K562 (cell line): Measurements from ENCODE around the gene HMGN1. TPM values are rescaled to one million over a fixed set of nuclear protein-coding genes. Genes with fewer than 3 reads are reported as not detected.

Experiments used
- ATAC-seq: fragments of 200-7000 bp; cut with Tn5 transposase; 3 replicates; pipeline ENCODE4 v1.9.1; 2020; ENCODE audit warnings: moderate library complexity
- BruUV-seq: library from RNA; stranded (reverse); fragments of 400-500 nt; replicated peaks from 2 replicates; lab custom pipeline; 2021; lab: Mats Ljungman, UMichigan
- CTCF ChIA-PET: fragments of 300-600 bp; formaldehyde crosslinking; extraction: SDS; loops from one replicate; lab custom pipeline; 2021; ENCODE audit warnings: low intra/inter-chr PET ratio; lab: Yijun Ruan, JAX
- POLR2A ChIA-PET: fragments of 300-600, 350-650 bp; sonication (Branson Sonifier 250); formaldehyde crosslinking; extraction: SDS; loops from one replicate; lab custom pipeline; 2021; ENCODE audit warnings: antibody characterized with exemption, inconsistent platforms; lab: Yijun Ruan, JAX
- DNase-seq, 4 experiments: peaks; one replicate each; pipeline versions ENCODE4 v3.0.0 to v3.0.0-alpha.2; 2011 to 2018; ENCODE audit warnings: low spot score in 3 of 4, mixed read lengths in 3 of 4; ENCODE audit errors: extremely low read depth in 1 of 4
- FAIRE-seq: peaks from 2 replicates; lab custom pipeline; 2011; peaks lifted over from hg19 to GRCh38; lab: Jason Lieb, UNC
- H2AFZ ChIP-seq: 2 replicates; pipeline ENCODE4 v1.6.0; 2011; ENCODE audit warnings: low read depth, low read length, control low read depth, inconsistent platforms
- H3K27ac ChIP-seq: fragments of 200-600 bp; 3 replicates; pipeline ENCODE4 v1.8.0; 2011; ENCODE audit warnings: low read depth, mild to moderate bottlenecking, control low read depth, inconsistent platforms, low read length, moderate library complexity, mixed read lengths; ENCODE audit errors: extremely low read depth
- H3K27me3 ChIP-seq, 2 experiments: fragments of 300-600 bp in 1 of 2; 2 replicates in 1 of 2; 3 replicates in 1 of 2; pipeline versions ENCODE4 v1.6.0 to v1.8.0; 2011; ENCODE audit warnings: inconsistent platforms in 2 of 2, low read length in 2 of 2, mild to moderate bottlenecking in 1 of 2, mixed read lengths in 1 of 2, moderate library complexity in 1 of 2; ENCODE audit not compliant: control insufficient read depth in 2 of 2, insufficient read depth in 2 of 2
- H3K36me3 ChIP-seq: fragments of 300-600 bp; 3 replicates; pipeline ENCODE4 v1.8.0; 2011; ENCODE audit warnings: mild to moderate bottlenecking, low read length, inconsistent platforms; ENCODE audit not compliant: control insufficient read depth, insufficient read depth
- H3K4me1 ChIP-seq, 2 experiments: fragments of 200-600 bp in 1 of 2; replicated peaks in 1 of 2; 2 replicates in 1 of 2; 3 replicates in 1 of 2; pipeline versions ENCODE4 v1.5.1 to v1.8.0; 2011; ENCODE audit warnings: inconsistent platforms in 2 of 2, low read length in 2 of 2, mild to moderate bottlenecking in 1 of 2, mixed read lengths in 1 of 2, moderate library complexity in 1 of 2; ENCODE audit not compliant: control insufficient read depth in 2 of 2, insufficient read depth in 2 of 2
- H3K4me2 ChIP-seq: 2 replicates; pipeline ENCODE4 v1.6.1; 2011; ENCODE audit warnings: low read length, control low read depth, inconsistent platforms, mixed read lengths; ENCODE audit not compliant: insufficient read depth
- H3K4me3 ChIP-seq: fragments of 200-600 bp; sonication (generic), shearing (Covaris generic); 2 replicates; pipeline ENCODE4 v1.5.1; 2016; ENCODE audit warnings: control low read depth, inconsistent platforms
- H3K79me2 ChIP-seq: fragments of 200-600 bp; 3 replicates; pipeline ENCODE4 v1.8.0; 2011; ENCODE audit warnings: low read length, inconsistent platforms; ENCODE audit not compliant: control insufficient read depth, insufficient read depth
- H3K9ac ChIP-seq, 2 experiments: 2 replicates each; pipeline versions ENCODE4 v1.6.0 to v1.6.1; 2011; ENCODE audit warnings: low read depth in 2 of 2, low read length in 2 of 2, control low read depth in 1 of 2, inconsistent platforms in 1 of 2, mild to moderate bottlenecking in 1 of 2, mixed read lengths in 1 of 2; ENCODE audit not compliant: insufficient read depth in 1 of 2
- H3K9me1 ChIP-seq: one replicate; pipeline ENCODE4 v1.6.0; 2011; ENCODE audit warnings: inconsistent platforms, mild to moderate bottlenecking, low read length, moderate library complexity; ENCODE audit not compliant: control insufficient read depth, insufficient read depth
- H3K9me3 ChIP-seq: replicated peaks from 2 replicates; pipeline ENCODE4 v1.5.1; 2011; ENCODE audit warnings: low read depth, low read length, inconsistent platforms; ENCODE audit not compliant: control insufficient read depth, insufficient read depth
- H4K20me1 ChIP-seq: replicated peaks from 2 replicates; pipeline ENCODE4 v1.6.1; 2011; ENCODE audit warnings: low read length, inconsistent platforms, mixed read lengths; ENCODE audit not compliant: control insufficient read depth, insufficient read depth
- JUNB ChIP-seq: fragments of 450-650 bp; formaldehyde crosslinking; conservative IDR thresholded peaks from 2 replicates; pipeline ENCODE4 v1.4.0; 2020; ENCODE audit warnings: mild to moderate bottlenecking
- ZNF316 ChIP-seq: fragments of 450-650 bp; IDR thresholded peaks from 2 replicates; pipeline ENCODE4 v1.6.1; 2016
- ZNF77 ChIP-seq: fragments of 250-450 bp; sonication (Bioruptor Pico); IDR thresholded peaks from 2 replicates; pipeline ENCODE4 v1.5.0; 2020
- WGBS: fragments of 100-300 bp; shearing (Covaris generic); methylation state at CpG from one replicate; pipeline ENCODE4 v1.1.6; 2016; ENCODE audit warnings: low coverage, mixed read lengths; ENCODE audit not compliant: insufficient coverage; ENCODE audit errors: missing lambda C conversion rate; 5-methylcytosine and 5-hydroxymethylcytosine counted together
- in situ Hi-C: fragments of 300-500 bp; cut with MboI; formaldehyde crosslinking; loops from 4 replicates; pipeline ENCODE4 v1.15.0; 2018; ENCODE audit warnings: inconsistent platforms, mixed read lengths
- intact Hi-C: fragments of 100-400 bp; cut with micrococcal nuclease; formaldehyde crosslinking; loops from 2 replicates; pipeline ENCODE4 v1.14.2; 2022
- polyA plus RNA-seq, 8 experiments: library from polyadenylated mRNA; depleted of rRNA in 4 of 8; stranded (reverse) in 5 of 8; unstranded in 3 of 8; fragments of >200 nt; fragmentation: Nextera tagmentation in 2 of 8; fragmentation: Illumina TruSeq in 1 of 8; extraction: Ambion mirVana in 2 of 8; extraction: Trizol in 1 of 8; gene quantifications; 2 replicates each; pipeline versions ENCODE4 v1.2.1 to v1.2.3, GENCODE V29; 2011 to 2014; ENCODE audit warnings: inconsistent platforms in 1 of 8, missing spikeins in 1 of 8
- total RNA-seq, 7 experiments: library from RNA; depleted of rRNA in 6 of 7; stranded (reverse); fragments of >200 nt in 6 of 7; fragmentation: Illumina TruSeq in 2 of 7; extraction: Trizol in 2 of 7; gene quantifications; 2 replicates each; pipeline versions ENCODE4 v1.2.1 to v1.2.3, GENCODE V29; 2011 to 2021; ENCODE audit warnings: low replicate concordance in 1 of 7
- TF ChIP-seq, protein P1 (sequence below): fragments of 250-450 bp; sonication (Bioruptor Pico); IDR thresholded peaks from 2 replicates; pipeline ENCODE4 v1.5.0; 2021; ENCODE audit warnings: mild to moderate bottlenecking, borderline replicate concordance

HMGN1 gene
- total and polyA plus RNA-seq, 9 of the 15 experiments (the other 6 are each of a cell fraction or from before 2014, with no cell fraction given) = 124 to 626 (median 498) TPM

DNA sequence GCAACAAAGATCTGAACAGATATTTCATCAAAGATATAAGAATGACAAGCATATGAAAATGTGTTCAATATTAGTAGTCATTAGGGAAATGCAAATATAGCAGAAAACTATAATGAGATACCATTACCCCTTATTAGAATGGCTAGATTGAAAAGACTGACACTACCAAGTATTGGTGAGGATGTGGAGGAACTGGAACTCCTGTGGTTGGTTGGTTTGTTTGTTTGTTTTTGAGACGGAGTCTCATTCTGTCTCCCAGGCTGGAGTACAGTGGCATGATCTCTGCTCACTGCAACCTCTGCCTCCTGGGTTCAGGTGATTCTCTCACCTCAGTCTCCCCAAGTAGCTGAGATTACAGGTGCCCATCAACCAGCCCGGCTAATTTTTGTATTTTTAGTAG, 18.9 kb upstream of the HMGN1 start:
- POLR2A ChIA-PET = interaction anchor here (1.0 to 1.1 kb wide), 5 partner anchors 8 to 32 kb away, joined by 3 to 5 read pairs (median 3); a partner anchor contains a TSS
- WGBS = 51% methylated on average over 2 of the region's 2 CpGs

More for the DNA sequence above, 18.9 kb upstream of the HMGN1 start:
- BruUV-seq = no TSS peak
- in situ Hi-C loops (no loop called here), intact Hi-C loops (no loop called here)
- H3K9ac ChIP-seq = no peak overlapping the region
- H2AFZ ChIP-seq = no peak overlapping the region
- CTCF ChIA-PET = no interaction called here
- H3K27ac ChIP-seq = no peak overlapping the region
- no peak overlapping the region for H3K4me3 ChIP-seq
- no peaks in the 10 kb centered on the region for H3K9me1 ChIP-seq
- H3K27me3 ChIP-seq = no peaks in the 10 kb centered on the region
- no peaks in the 10 kb centered on the region for H4K20me1 ChIP-seq
- no peaks in the 10 kb centered on the region for H3K9me3 ChIP-seq
- H3K79me2 ChIP-seq = no peaks in the 10 kb centered on the region
- no peak for FAIRE-seq
- no peak for ATAC-seq
- no peak overlapping the region for H3K4me2 ChIP-seq
- H3K4me1 ChIP-seq = peaks cover 9 to 22% of the 10 kb centered on the region in 2 experiments
- DNase-seq = no peak
- TF ChIP-seq JUNB (CRISPR knock-in tag) (no peak), ZNF316 (0 out of 2 replicates have a peak, but pooled peaks have one; percentile 7), ZNF77 (CRISPR knock-in tag) (no peak)
- TF ChIP-seq, protein P1, sequence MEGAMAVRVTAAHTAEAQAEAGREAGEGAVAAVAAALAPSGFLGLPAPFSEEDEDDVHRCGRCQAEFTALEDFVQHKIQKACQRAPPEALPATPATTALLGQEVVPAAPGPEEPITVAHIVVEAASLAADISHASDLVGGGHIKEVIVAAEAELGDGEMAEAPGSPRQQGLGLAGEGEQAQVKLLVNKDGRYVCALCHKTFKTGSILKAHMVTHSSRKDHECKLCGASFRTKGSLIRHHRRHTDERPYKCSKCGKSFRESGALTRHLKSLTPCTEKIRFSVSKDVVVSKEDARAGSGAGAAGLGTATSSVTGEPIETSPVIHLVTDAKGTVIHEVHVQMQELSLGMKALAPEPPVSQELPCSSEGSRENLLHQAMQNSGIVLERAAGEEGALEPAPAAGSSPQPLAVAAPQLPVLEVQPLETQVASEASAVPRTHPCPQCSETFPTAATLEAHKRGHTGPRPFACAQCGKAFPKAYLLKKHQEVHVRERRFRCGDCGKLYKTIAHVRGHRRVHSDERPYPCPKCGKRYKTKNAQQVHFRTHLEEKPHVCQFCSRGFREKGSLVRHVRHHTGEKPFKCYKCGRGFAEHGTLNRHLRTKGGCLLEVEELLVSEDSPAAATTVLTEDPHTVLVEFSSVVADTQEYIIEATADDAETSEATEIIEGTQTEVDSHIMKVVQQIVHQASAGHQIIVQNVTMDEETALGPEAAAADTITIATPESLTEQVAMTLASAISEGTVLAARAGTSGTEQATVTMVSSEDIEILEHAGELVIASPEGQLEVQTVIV = no peak
- H3K36me3 ChIP-seq = no peaks in the 10 kb centered on the region
